Measurements from ENCODE around the gene CRIP2. TPM values are rescaled to one million over a fixed set of nuclear protein-coding genes. Genes with fewer than 3 reads are reported as not detected.

Gene CRIP2
- total and polyA plus RNA-seq, 2 of the 13 experiments (the other 11 are each of a cell fraction or from before 2014, with no cell fraction given) = 31.6 to 37.9 TPM

DNA sequence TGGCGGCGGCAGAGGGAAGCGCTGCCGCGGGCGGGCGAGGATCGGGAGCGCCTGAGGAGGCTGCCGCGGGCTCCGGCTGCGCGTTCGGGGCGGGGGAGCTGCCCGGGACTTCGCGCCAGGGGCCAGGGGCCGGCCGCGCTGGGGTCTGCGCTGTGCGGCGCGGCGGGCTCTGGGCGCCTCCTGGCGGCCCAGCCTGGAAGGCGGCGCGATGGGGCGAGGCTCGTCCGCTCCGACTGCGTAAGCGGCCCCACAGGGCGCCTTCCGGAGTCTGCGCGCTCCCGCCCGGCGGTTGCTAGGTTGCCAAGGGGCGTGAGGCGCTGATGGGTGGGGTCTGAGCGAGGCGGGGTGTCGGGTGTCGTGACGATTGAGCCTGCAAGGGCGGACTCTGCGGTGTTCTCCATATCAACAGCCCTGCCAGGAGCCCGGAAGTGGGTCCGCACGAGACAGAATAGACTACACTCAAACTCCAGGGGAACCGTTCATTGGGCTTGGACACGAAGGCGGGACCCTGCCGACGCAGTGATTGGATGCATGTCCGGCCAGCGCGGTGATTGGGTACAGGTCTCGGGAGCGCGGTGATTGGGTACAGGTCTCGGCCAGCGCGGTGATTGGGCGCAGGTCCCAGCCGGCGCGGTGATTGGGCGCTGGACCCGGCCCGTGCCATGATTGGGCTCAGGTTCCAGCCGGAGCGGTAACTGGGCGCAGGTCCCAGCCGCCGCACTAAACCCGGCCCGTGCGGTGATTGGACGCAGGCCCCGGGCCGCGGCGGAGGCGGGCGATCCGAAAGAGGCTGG is 16.1 kb downstream of the CRIP2 start, which contains the start of gene TEDC1 (continued):
- TF ChIP-seq PRDM15 (CRISPR knock-in tag; IDR thresholded peaks at IDR 0.05) = peak; percentile 80; the same call in 1 of the 2 replicates
- TF ChIP-seq PAWR (CRISPR knock-in tag; IDR thresholded peaks at IDR 0.05; ENCODE audit: borderline replicate concordance) = no peak
- TF ChIP-seq TFE3 (CRISPR knock-in tag; IDR thresholded peaks at IDR 0.05) = peak; percentile 74
- TF ChIP-seq NKX3-1 (CRISPR knock-in tag; IDR thresholded peaks at IDR 0.05) = peak; percentile 45; the same call in 1 of the 2 replicates
- TF ChIP-seq, protein P1, sequence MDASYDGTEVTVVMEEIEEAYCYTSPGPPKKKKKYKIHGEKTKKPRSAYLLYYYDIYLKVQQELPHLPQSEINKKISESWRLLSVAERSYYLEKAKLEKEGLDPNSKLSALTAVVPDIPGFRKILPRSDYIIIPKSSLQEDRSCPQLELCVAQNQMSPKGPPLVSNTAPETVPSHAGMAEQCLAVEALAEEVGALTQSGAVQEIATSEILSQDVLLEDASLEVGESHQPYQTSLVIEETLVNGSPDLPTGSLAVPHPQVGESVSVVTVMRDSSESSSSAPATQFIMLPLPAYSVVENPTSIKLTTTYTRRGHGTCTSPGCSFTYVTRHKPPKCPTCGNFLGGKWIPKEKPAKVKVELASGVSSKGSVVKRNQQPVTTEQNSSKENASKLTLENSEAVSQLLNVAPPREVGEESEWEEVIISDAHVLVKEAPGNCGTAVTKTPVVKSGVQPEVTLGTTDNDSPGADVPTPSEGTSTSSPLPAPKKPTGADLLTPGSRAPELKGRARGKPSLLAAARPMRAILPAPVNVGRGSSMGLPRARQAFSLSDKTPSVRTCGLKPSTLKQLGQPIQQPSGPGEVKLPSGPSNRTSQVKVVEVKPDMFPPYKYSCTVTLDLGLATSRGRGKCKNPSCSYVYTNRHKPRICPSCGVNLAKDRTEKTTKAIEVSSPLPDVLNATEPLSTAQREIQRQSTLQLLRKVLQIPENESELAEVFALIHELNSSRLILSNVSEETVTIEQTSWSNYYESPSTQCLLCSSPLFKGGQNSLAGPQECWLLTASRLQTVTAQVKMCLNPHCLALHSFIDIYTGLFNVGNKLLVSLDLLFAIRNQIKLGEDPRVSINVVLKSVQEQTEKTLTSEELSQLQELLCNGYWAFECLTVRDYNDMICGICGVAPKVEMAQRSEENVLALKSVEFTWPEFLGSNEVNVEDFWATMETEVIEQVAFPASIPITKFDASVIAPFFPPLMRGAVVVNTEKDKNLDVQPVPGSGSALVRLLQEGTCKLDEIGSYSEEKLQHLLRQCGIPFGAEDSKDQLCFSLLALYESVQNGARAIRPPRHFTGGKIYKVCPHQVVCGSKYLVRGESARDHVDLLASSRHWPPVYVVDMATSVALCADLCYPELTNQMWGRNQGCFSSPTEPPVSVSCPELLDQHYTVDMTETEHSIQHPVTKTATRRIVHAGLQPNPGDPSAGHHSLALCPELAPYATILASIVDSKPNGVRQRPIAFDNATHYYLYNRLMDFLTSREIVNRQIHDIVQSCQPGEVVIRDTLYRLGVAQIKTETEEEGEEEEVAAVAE (CRISPR knock-in tag; IDR thresholded peaks at IDR 0.05; ENCODE audit: borderline replicate concordance) = no peak
- peak; percentile 35; the same call in 1 of the 2 replicates for TF ChIP-seq ZNF121 (CRISPR knock-in tag; IDR thresholded peaks at IDR 0.05)
- TF ChIP-seq, protein P2, sequence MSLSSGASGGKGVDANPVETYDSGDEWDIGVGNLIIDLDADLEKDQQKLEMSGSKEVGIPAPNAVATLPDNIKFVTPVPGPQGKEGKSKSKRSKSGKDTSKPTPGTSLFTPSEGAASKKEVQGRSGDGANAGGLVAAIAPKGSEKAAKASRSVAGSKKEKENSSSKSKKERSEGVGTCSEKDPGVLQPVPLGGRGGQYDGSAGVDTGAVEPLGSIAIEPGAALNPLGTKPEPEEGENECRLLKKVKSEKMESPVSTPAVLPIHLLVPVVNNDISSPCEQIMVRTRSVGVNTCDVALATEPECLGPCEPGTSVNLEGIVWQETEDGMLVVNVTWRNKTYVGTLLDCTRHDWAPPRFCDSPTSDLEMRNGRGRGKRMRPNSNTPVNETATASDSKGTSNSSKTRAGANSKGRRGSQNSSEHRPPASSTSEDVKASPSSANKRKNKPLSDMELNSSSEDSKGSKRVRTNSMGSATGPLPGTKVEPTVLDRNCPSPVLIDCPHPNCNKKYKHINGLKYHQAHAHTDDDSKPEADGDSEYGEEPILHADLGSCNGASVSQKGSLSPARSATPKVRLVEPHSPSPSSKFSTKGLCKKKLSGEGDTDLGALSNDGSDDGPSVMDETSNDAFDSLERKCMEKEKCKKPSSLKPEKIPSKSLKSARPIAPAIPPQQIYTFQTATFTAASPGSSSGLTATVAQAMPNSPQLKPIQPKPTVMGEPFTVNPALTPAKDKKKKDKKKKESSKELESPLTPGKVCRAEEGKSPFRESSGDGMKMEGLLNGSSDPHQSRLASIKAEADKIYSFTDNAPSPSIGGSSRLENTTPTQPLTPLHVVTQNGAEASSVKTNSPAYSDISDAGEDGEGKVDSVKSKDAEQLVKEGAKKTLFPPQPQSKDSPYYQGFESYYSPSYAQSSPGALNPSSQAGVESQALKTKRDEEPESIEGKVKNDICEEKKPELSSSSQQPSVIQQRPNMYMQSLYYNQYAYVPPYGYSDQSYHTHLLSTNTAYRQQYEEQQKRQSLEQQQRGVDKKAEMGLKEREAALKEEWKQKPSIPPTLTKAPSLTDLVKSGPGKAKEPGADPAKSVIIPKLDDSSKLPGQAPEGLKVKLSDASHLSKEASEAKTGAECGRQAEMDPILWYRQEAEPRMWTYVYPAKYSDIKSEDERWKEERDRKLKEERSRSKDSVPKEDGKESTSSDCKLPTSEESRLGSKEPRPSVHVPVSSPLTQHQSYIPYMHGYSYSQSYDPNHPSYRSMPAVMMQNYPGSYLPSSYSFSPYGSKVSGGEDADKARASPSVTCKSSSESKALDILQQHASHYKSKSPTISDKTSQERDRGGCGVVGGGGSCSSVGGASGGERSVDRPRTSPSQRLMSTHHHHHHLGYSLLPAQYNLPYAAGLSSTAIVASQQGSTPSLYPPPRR (CRISPR knock-in tag; IDR thresholded peaks at IDR 0.05; ENCODE audit: borderline replicate concordance) = 0 out of 2 replicates have a peak, but pooled peaks have one; percentile 20
- TF ChIP-seq SRY (CRISPR knock-in tag; IDR thresholded peaks at IDR 0.05) = no peak
- TF ChIP-seq GMEB1 (CRISPR knock-in tag; IDR thresholded peaks at IDR 0.05; ENCODE audit: borderline replicate concordance) = peak; percentile 76
- TF ChIP-seq FOXJ3 (CRISPR knock-in tag; IDR thresholded peaks at IDR 0.05; ENCODE audit: borderline replicate concordance) = peak; percentile 76

Measured in HepG2 (cell line).